Gastroesophageal sphincter (tissue), 3 donors: Measurements from ENCODE around the gene DNAJC5G.

Experiments used
- EP300 ChIP-seq: sonication (generic); formaldehyde crosslinking; IDR thresholded peaks from one replicate; pipeline ENCODE4 v1.6.1; 2017; ENCODE audit warnings: antibody characterized with exemption, mild to moderate bottlenecking
- POLR2A ChIP-seq, 2 donors: fragments of 450-650 bp; IDR thresholded peaks; one replicate each; pipeline ENCODE4 v1.6.1; 2017; ENCODE audit warnings: antibody characterized with exemption in 2 of 2, mild to moderate bottlenecking in 2 of 2, moderate library complexity in 1 of 2
- TF ChIP-seq, protein P1 (sequence below), 4 experiments: fragments of 200-600 bp in 2 of 4; fragments of 450-650 bp in 2 of 4; sonication (generic) in 1 of 4; IDR thresholded peaks; one replicate each; pipeline ENCODE4 v1.5.1; 2017 to 2019; ENCODE audit warnings: antibody characterized with exemption in 4 of 4, mild to moderate bottlenecking in 2 of 4, moderate library complexity in 2 of 4

GRCh38 chr2:27307287-27307544, 32.0 kb downstream of the DNAJC5G start:
- TF ChIP-seq, protein P1, sequence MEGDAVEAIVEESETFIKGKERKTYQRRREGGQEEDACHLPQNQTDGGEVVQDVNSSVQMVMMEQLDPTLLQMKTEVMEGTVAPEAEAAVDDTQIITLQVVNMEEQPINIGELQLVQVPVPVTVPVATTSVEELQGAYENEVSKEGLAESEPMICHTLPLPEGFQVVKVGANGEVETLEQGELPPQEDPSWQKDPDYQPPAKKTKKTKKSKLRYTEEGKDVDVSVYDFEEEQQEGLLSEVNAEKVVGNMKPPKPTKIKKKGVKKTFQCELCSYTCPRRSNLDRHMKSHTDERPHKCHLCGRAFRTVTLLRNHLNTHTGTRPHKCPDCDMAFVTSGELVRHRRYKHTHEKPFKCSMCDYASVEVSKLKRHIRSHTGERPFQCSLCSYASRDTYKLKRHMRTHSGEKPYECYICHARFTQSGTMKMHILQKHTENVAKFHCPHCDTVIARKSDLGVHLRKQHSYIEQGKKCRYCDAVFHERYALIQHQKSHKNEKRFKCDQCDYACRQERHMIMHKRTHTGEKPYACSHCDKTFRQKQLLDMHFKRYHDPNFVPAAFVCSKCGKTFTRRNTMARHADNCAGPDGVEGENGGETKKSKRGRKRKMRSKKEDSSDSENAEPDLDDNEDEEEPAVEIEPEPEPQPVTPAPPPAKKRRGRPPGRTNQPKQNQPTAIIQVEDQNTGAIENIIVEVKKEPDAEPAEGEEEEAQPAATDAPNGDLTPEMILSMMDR (IDR thresholded peaks at IDR 0.05): no peak
- TF ChIP-seq POLR2A (IDR thresholded peaks at IDR 0.05) (no peak), EP300 (no peak)
